ENCODE data around the gene RIMS3.

The RIMS3 gene

GRCh38 chr1:40620586-40621210 is 44.8 kb downstream of the RIMS3 start:
- TF ChIP-seq SIN3A (IDR thresholded peaks at IDR 0.05; ENCODE audit: borderline replicate concordance, insufficient read depth, low read length): no peak
- no peak for TF ChIP-seq TAF1 (IDR thresholded peaks at IDR 0.05; ENCODE audit: borderline replicate concordance, insufficient read depth, low read length)
- no peak for TF ChIP-seq POLR2AphosphoS5 (IDR thresholded peaks at IDR 0.05; ENCODE audit: low read depth, low read length)
- no peak for TF ChIP-seq FOXP2 (optimal IDR thresholded peaks at IDR 0.05; ENCODE audit: borderline replicate concordance, extremely low read depth, extremely low read length, insufficient read depth)
- TF ChIP-seq REST (IDR thresholded peaks at IDR 0.05; ENCODE audit: insufficient read depth in 1 of 2, low read depth in 2 of 2, low read length in 2 of 2): no peak

GRCh38 chr1:40620150-40620549 is 45.3 kb downstream of the RIMS3 start:
- TF ChIP-seq POLR2AphosphoS5 (IDR thresholded peaks at IDR 0.05; ENCODE audit: low read depth, low read length) (no peak), REST (IDR thresholded peaks at IDR 0.05; ENCODE audit: insufficient read depth in 1 of 2, low read depth in 2 of 2, low read length in 2 of 2) (no peak)

GRCh38 chr1:40618108-40618507 is 47.4 kb downstream of the RIMS3 start:
- TF ChIP-seq FOXP2 (optimal IDR thresholded peaks at IDR 0.05; ENCODE audit: borderline replicate concordance, extremely low read depth, extremely low read length, insufficient read depth): no peak
- TF ChIP-seq SIN3A (IDR thresholded peaks at IDR 0.05; ENCODE audit: borderline replicate concordance, insufficient read depth, low read length): no peak
- TF ChIP-seq POLR2AphosphoS5 (IDR thresholded peaks at IDR 0.05; ENCODE audit: low read depth, low read length): no peak
- TF ChIP-seq TAF1 (IDR thresholded peaks at IDR 0.05; ENCODE audit: borderline replicate concordance, insufficient read depth, low read length): no peak
- TF ChIP-seq REST (IDR thresholded peaks at IDR 0.05; ENCODE audit: insufficient read depth in 1 of 2, low read depth in 2 of 2, low read length in 2 of 2): no peak

- no peak for TF ChIP-seq REST (IDR thresholded peaks at IDR 0.05; ENCODE audit: insufficient read depth in 1 of 2, low read depth in 2 of 2, low read length in 2 of 2)
- TF ChIP-seq TAF1 (IDR thresholded peaks at IDR 0.05; ENCODE audit: borderline replicate concordance, insufficient read depth, low read length): no peak
- TF ChIP-seq POLR2AphosphoS5 (IDR thresholded peaks at IDR 0.05; ENCODE audit: low read depth, low read length): no peak
- TF ChIP-seq SIN3A (IDR thresholded peaks at IDR 0.05; ENCODE audit: borderline replicate concordance, insufficient read depth, low read length): no peak
- no peak for TF ChIP-seq FOXP2 (optimal IDR thresholded peaks at IDR 0.05; ENCODE audit: borderline replicate concordance, extremely low read depth, extremely low read length, insufficient read depth)
Observed at GRCh38 chr1:40612345-40612831, 53.1 kb downstream of the RIMS3 start.

- TF ChIP-seq FOXP2 (optimal IDR thresholded peaks at IDR 0.05; ENCODE audit: borderline replicate concordance, extremely low read depth, extremely low read length, insufficient read depth) (no peak), POLR2AphosphoS5 (IDR thresholded peaks at IDR 0.05; ENCODE audit: low read depth, low read length) (no peak), REST (IDR thresholded peaks at IDR 0.05; ENCODE audit: insufficient read depth in 1 of 2, low read depth in 2 of 2, low read length in 2 of 2) (no peak), SIN3A (IDR thresholded peaks at IDR 0.05; ENCODE audit: borderline replicate concordance, insufficient read depth, low read length) (no peak), TAF1 (IDR thresholded peaks at IDR 0.05; ENCODE audit: borderline replicate concordance, insufficient read depth, low read length) (no peak)
Observed at GRCh38 chr1:40610156-40610555, 55.3 kb downstream of the RIMS3 start.
